WTC11 (cell line): ENCODE data around the gene FGF12.

Experiments
- ATF3 ChIP-seq: sonication (generic); formaldehyde crosslinking; conservative IDR thresholded peaks from 2 replicates; pipeline ENCODE4 v1.8.1; 2022; ENCODE audit warnings: mild to moderate bottlenecking, missing genetic modification reagents
- CBFB ChIP-seq: sonication (generic); formaldehyde crosslinking; IDR thresholded peaks from 2 replicates; pipeline ENCODE4 v1.8.1; 2022; ENCODE audit warnings: mild to moderate bottlenecking, low read depth, missing genetic modification reagents
- CDX4 ChIP-seq: fragments of 250-450 bp; sonication (Bioruptor Pico); IDR thresholded peaks from 2 replicates; pipeline ENCODE4 v1.9.0; 2021; ENCODE audit warnings: moderate library complexity, mild to moderate bottlenecking, inconsistent platforms, borderline replicate concordance
- CTCF ChIP-seq: fragments of 200-600 bp; IDR thresholded peaks from 2 replicates; pipeline ENCODE4 v1.8.0; 2022; ENCODE audit warnings: antibody characterized with exemption
- E2F1 ChIP-seq: sonication (generic); formaldehyde crosslinking; IDR thresholded peaks from 2 replicates; pipeline ENCODE4 v1.8.0; 2022; ENCODE audit warnings: mild to moderate bottlenecking, missing genetic modification reagents
- NFYB ChIP-seq: sonication (generic); formaldehyde crosslinking; conservative IDR thresholded peaks from 2 replicates; pipeline ENCODE4 v1.8.0; 2022; ENCODE audit warnings: low read depth, missing genetic modification reagents
- PREB ChIP-seq: sonication (generic); formaldehyde crosslinking; IDR thresholded peaks from 2 replicates; pipeline ENCODE4 v1.8.1; 2022; ENCODE audit warnings: mild to moderate bottlenecking, missing genetic modification reagents, moderate library complexity, borderline replicate concordance

GRCh38 chr3:192128922-192129321 is 598.4 kb downstream of the FGF12 start:
- no peak for TF ChIP-seq PREB (CRISPR knock-in tag)
- no peak for TF ChIP-seq CDX4
- no peak for TF ChIP-seq CTCF
- TF ChIP-seq CBFB, result no peak
- TF ChIP-seq NFYB (CRISPR knock-in tag), result no peak
- no peak for TF ChIP-seq ATF3 (CRISPR knock-in tag)
- no peak for TF ChIP-seq E2F1 (CRISPR knock-in tag)
